NCI-H1048 (cell line): ENCODE measurements around the gene CARMIL1.

ENCODE experiments used
- DNase-seq: peaks from one replicate; lab custom pipeline; 2025; lab: John Stamatoyannopoulos, UW

Gene CARMIL1

DNA sequence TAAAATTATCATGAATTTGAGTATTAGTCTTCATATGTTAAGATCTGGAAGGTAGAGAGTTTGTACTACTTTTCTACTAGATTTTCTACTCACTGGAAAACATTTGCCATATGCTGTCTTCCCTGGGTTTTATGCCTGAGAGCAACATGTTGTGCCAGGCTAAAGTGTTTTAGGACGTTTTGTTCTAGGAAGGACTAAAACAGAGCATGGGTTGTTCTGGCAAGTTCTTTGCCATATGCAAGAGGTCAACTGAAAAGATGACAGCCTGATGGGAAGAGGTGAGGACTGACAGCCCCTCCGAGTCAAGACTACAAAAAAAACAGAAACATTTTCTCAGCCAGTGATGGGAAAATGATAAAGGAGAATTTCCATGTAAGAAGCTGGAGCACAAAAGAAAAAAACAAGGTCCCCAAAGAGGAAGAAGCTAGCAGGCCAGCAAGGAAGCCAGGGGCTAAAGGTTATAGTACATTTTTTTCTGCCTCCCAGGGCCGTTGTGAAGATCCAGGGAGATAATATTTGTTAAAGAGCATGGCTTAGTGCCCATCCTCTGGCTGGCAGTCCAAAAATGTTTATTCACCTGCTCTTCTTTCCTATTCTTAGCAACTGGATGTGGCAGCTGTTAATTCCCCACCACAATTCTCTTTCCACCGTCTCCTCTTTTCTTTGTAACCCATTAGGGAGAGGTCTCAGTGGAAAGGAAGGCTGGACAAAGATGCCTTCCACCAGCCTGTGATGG lies 380.6 kb downstream of the CARMIL1 start:
- no peak for DNase-seq

- no peak for DNase-seq
Observed at GRCh38 chr6:25660512-25660911, 381.3 kb downstream of the CARMIL1 start.

DNA sequence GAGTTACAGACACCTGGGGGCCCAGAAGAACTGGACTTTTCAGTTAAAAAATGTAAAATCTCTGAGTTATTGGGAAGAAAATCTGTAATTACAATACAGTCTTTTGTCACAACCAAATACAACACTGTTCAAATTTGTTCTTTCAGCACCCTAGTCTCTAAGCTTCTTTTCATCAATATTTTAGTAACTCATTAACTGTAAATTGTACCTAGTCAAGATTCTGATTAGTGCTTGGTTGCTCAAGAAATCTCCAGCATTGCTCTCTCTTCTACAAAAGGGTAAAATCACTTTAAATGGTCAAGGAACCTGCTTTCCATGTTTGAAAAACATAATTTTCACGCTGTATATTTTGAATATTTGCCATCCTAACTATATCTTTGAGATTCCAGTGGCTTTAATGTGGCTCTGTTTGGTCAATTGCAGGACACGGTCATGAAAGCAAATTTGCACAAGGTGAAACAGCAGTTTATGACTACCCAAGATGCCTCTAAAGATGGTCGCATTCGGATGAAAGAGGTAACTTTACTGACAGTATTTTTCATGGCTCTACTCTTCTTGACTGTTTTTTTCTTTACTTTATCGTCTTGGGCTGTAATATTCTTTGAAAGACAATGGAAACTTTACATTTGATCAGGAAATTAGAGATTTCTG lies 382.1 kb downstream of the CARMIL1 start:
- no peak for DNase-seq

DNA sequence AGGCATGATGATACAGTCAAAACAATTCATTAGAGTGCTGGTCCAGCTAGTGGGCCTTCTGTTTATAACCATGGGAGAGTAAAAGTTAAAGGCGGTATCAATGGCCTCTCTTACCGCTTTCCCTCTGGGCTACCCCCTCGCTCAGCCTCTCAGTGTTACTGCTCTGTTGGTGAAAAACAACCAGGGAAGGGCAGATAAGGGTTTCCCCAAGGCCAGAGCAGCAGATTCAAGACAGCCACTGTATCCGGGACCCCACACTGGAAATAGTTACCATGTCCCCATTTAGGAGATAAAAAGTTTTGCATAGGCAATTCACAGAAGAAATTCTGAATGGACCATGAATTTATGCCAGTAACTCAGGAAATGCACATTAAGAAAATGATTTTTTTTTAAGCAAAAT lies 386.3 kb downstream of the CARMIL1 start:
- no peak for DNase-seq

DNA sequence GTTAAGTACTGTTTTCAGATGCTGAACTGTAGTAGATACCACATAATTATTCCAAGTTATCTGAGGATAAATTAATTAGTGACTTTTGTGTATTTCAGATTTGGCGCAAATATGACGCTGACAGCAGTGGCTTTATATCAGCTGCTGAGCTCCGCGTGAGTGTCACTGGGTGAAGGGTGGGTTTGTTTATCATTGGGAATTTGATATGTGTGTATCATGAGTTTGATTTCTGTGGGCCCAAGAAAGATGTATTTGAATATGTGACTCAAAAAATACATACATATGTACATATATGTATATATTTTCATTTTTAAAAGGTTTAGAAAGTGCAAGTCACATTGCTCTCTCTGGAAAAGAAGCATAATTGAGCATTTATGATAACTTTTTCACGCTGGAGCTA lies 390.2 kb downstream of the CARMIL1 start:
- no peak for DNase-seq
